Transverse colon (tissue), 4 donors: ENCODE measurements around the gene PRG2.

Experiments
- POLR2A ChIP-seq: fragments of 450-650 bp; IDR thresholded peaks from one replicate; pipeline ENCODE4 v1.6.1; 2016; ENCODE audit warnings: antibody characterized with exemption, mild to moderate bottlenecking, moderate library complexity
- POLR2AphosphoS5 ChIP-seq, 3 donors: sonication (generic); formaldehyde crosslinking; IDR thresholded peaks; one replicate each; pipeline ENCODE4 v1.6.1; 2016; ENCODE audit warnings: antibody characterized with exemption in 3 of 3
- TF ChIP-seq, protein P1 (sequence below), 5 experiments: fragments of 200-600 bp in 3 of 5; fragments of 450-650 bp in 2 of 5; sonication (generic) in 3 of 5; IDR thresholded peaks; 1 replicate in 2 of 5; 2 replicates in 3 of 5; pipeline ENCODE4 v1.5.1; 2016 to 2017; ENCODE audit warnings: antibody characterized with exemption in 5 of 5, inconsistent platforms in 3 of 5, mild to moderate bottlenecking in 2 of 5, moderate library complexity in 1 of 5

GRCh38 chr11:57410287-57410686 lies 19.8 kb upstream of the PRG2 start:
- TF ChIP-seq POLR2AphosphoS5 (IDR thresholded peaks at IDR 0.05) (no peak), POLR2A (no peak)
- TF ChIP-seq, protein P1, sequence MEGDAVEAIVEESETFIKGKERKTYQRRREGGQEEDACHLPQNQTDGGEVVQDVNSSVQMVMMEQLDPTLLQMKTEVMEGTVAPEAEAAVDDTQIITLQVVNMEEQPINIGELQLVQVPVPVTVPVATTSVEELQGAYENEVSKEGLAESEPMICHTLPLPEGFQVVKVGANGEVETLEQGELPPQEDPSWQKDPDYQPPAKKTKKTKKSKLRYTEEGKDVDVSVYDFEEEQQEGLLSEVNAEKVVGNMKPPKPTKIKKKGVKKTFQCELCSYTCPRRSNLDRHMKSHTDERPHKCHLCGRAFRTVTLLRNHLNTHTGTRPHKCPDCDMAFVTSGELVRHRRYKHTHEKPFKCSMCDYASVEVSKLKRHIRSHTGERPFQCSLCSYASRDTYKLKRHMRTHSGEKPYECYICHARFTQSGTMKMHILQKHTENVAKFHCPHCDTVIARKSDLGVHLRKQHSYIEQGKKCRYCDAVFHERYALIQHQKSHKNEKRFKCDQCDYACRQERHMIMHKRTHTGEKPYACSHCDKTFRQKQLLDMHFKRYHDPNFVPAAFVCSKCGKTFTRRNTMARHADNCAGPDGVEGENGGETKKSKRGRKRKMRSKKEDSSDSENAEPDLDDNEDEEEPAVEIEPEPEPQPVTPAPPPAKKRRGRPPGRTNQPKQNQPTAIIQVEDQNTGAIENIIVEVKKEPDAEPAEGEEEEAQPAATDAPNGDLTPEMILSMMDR (IDR thresholded peaks at IDR 0.05) = no peak
